SK-N-SH (cell line): ENCODE results near the gene RNF150. TPM values are rescaled to one million over a fixed set of nuclear protein-coding genes. Genes with fewer than 3 reads are reported as not detected.

Experiments
- CTCF ChIA-PET: fragments of 300-600, 350-600 bp; formaldehyde crosslinking; extraction: SDS; loops from one replicate; lab custom pipeline; 2021; lab: Yijun Ruan, JAX
- POLR2A ChIA-PET: fragments of 350-600 bp; sonication (Branson Sonifier 250); formaldehyde crosslinking; extraction: SDS; loops from one replicate; lab custom pipeline; 2020; ENCODE audit warnings: antibody characterized with exemption, inconsistent platforms; lab: Yijun Ruan, JAX
- DNase-seq: peaks from one replicate; pipeline ENCODE4 v3.0.0; 2012
- H2AFZ ChIP-seq: fragments of 200-600 bp; sonication (generic); 2 replicates; pipeline ENCODE4 v1.8.1; 2016; ENCODE audit warnings: antibody characterized with exemption, mild to moderate bottlenecking, low read depth
- H3F3A ChIP-seq: fragments of 200-600 bp; sonication (generic); replicated peaks from 2 replicates; pipeline ENCODE3; 2016; ENCODE audit warnings: antibody characterized with exemption, mild to moderate bottlenecking; ENCODE audit not compliant: insufficient read depth
- H3K27ac ChIP-seq, 2 experiments: fragments of 200-500 bp in 1 of 2; fragments of 200-600 bp in 1 of 2; sonication (Bioruptor generic) in 1 of 2; sonication (generic), shearing (Covaris generic) in 1 of 2; 2 replicates each; pipeline versions ENCODE4 v1.5.1 to v1.6.1; 2014 to 2016; ENCODE audit warnings: low read depth in 2 of 2, inconsistent platforms in 1 of 2, low read length in 1 of 2, mild to moderate bottlenecking in 1 of 2, mixed read lengths in 1 of 2
- H3K27me3 ChIP-seq: fragments of 200-600 bp; sonication (generic), shearing (Covaris generic); 2 replicates; pipeline ENCODE4 v1.6.1; 2016; ENCODE audit warnings: mixed run types; ENCODE audit not compliant: insufficient read depth
- H3K36me3 ChIP-seq, 2 experiments: fragments of 200-500 bp in 1 of 2; fragments of 200-600 bp in 1 of 2; sonication (Bioruptor generic) in 1 of 2; sonication (generic) in 1 of 2; replicated peaks in 1 of 2; 2 replicates each; pipeline versions ENCODE3 to v1.5.1; 2014 to 2016; ENCODE audit warnings: low read length in 1 of 2, mild to moderate bottlenecking in 1 of 2; ENCODE audit not compliant: insufficient read depth in 2 of 2, control insufficient read depth in 1 of 2
- H3K4me1 ChIP-seq, 2 experiments: fragments of 200-500 bp in 1 of 2; fragments of 200-600 bp in 1 of 2; sonication (Bioruptor generic) in 1 of 2; sonication (generic), shearing (Covaris generic) in 1 of 2; 2 replicates each; pipeline versions ENCODE4 v1.5.1 to v1.6.1; 2014 to 2016; ENCODE audit warnings: low read depth in 1 of 2, low read length in 1 of 2, mixed run types in 1 of 2; ENCODE audit not compliant: insufficient read depth in 2 of 2, control insufficient read depth in 1 of 2
- H3K4me2 ChIP-seq: fragments of 200-600 bp; sonication (generic), shearing (Covaris generic); 2 replicates; pipeline ENCODE4 v1.6.1; 2017; ENCODE audit warnings: mixed run types
- H3K4me3 ChIP-seq, 2 experiments: fragments of 200-500 bp in 1 of 2; fragments of 200-600 bp in 1 of 2; sonication (Bioruptor generic) in 1 of 2; sonication (generic), shearing (Covaris generic) in 1 of 2; 2 replicates each; pipeline versions ENCODE4 v1.5.1 to v1.8.1; 2014 to 2016; ENCODE audit warnings: low read depth in 2 of 2, inconsistent platforms in 1 of 2, low read length in 1 of 2, mild to moderate bottlenecking in 1 of 2, mixed read lengths in 1 of 2, moderate library complexity in 1 of 2
- H3K79me2 ChIP-seq: fragments of 200-600 bp; sonication (generic); 2 replicates; pipeline ENCODE4 v1.8.1; 2017; ENCODE audit warnings: mild to moderate bottlenecking; ENCODE audit not compliant: insufficient read depth
- H3K9ac ChIP-seq: fragments of 200-600 bp; sonication (generic); 2 replicates; pipeline ENCODE4 v1.6.1; 2017; ENCODE audit warnings: mixed run types
- H3K9me2 ChIP-seq: fragments of 200-600 bp; sonication (generic); 2 replicates; pipeline ENCODE4 v1.6.1; 2017; ENCODE audit warnings: mixed run types
- H3K9me3 ChIP-seq: fragments of 200-600 bp; sonication (generic); 2 replicates; pipeline ENCODE4 v1.6.1; 2017; ENCODE audit warnings: mixed run types, mild to moderate bottlenecking, moderate library complexity
- H4K20me1 ChIP-seq: fragments of 200-600 bp; sonication (generic); 2 replicates; pipeline ENCODE4 v1.6.1; 2017; ENCODE audit warnings: mild to moderate bottlenecking, mixed run types; ENCODE audit not compliant: insufficient read depth
- CTCF ChIP-seq: fragments of 200-600 bp; sonication (generic); IDR thresholded peaks from 2 replicates; pipeline ENCODE4 v1.6.1; 2017; ENCODE audit warnings: antibody characterized with exemption, mild to moderate bottlenecking, moderate library complexity
- EZH2phosphoT487 ChIP-seq: fragments of 200-600 bp; sonication (generic); IDR thresholded peaks from 2 replicates; pipeline ENCODE4 v1.6.1; 2017; ENCODE audit warnings: low read depth, mixed run types, mild to moderate bottlenecking, antibody characterized with exemption, moderate library complexity, borderline replicate concordance
- GABPA ChIP-seq: IDR thresholded peaks from 2 replicates; pipeline ENCODE4 v1.4.0; 2012; ENCODE audit warnings: low read depth, mild to moderate bottlenecking
- MEF2A ChIP-seq: IDR thresholded peaks from 2 replicates; pipeline ENCODE4 v1.4.0; 2012; ENCODE audit warnings: low read depth, borderline replicate concordance
- MXI1 ChIP-seq: IDR thresholded peaks from 2 replicates; pipeline ENCODE4 v1.6.1; 2012; ENCODE audit warnings: mild to moderate bottlenecking, low read depth, low read length, improper control_type of control experiment
- NFIC ChIP-seq: IDR thresholded peaks from 2 replicates; pipeline ENCODE4 v1.4.0; 2012; ENCODE audit warnings: borderline replicate concordance
- POLR2AphosphoS5 ChIP-seq: IDR thresholded peaks from 2 replicates; pipeline ENCODE4 v1.6.1; 2012; ENCODE audit warnings: low read depth, low read length
- RCOR1 ChIP-seq: fragments of 150-350 bp; IDR thresholded peaks from 2 replicates; pipeline ENCODE4 v1.6.1; 2017; ENCODE audit warnings: antibody characterized with exemption, low read length
- RFX5 ChIP-seq: IDR thresholded peaks from 2 replicates; pipeline ENCODE4 v1.6.1; 2012; ENCODE audit warnings: mild to moderate bottlenecking, improper control_type of control experiment, low read length
- RXRA ChIP-seq: IDR thresholded peaks from 2 replicates; pipeline ENCODE4 v1.4.0; 2012; ENCODE audit warnings: low read depth, mild to moderate bottlenecking, borderline replicate concordance
- SIN3A ChIP-seq: IDR thresholded peaks from 2 replicates; pipeline ENCODE4 v1.6.1; 2012; ENCODE audit warnings: low read depth, mild to moderate bottlenecking, low read length, moderate library complexity, borderline replicate concordance
- SMC3 ChIP-seq: IDR thresholded peaks from 2 replicates; pipeline ENCODE4 v1.6.1; 2012; ENCODE audit warnings: low read depth, low read length, improper control_type of control experiment
- TEAD4 ChIP-seq: IDR thresholded peaks from 2 replicates; pipeline ENCODE4 v1.4.0; 2012; ENCODE audit warnings: mild to moderate bottlenecking, borderline replicate concordance; ENCODE audit not compliant: insufficient read depth
- USF1 ChIP-seq: IDR thresholded peaks from 2 replicates; pipeline ENCODE4 v1.4.0; 2012; ENCODE audit warnings: low read depth, borderline replicate concordance
- WGBS: methylation state at CpG from one replicate; pipeline ENCODE4 v1.1.6; 2017; ENCODE audit warnings: low lambda C conversion rate; 5-methylcytosine and 5-hydroxymethylcytosine counted together
- polyA plus RNA-seq, 3 experiments: library from polyadenylated mRNA; depleted of rRNA; stranded (reverse); fragments of >200 nt; gene quantifications; 2 replicates each; pipeline ENCODE4 v1.2.3, GENCODE V29; 2012
- TF ChIP-seq, protein P1 (sequence below): IDR thresholded peaks from 2 replicates; pipeline ENCODE4; 2012
- TF ChIP-seq, protein P2 (sequence below): IDR thresholded peaks from 2 replicates; pipeline ENCODE4 v1.4.0; 2012; ENCODE audit warnings: low read depth
- TF ChIP-seq, protein P3 (sequence below): fragments of 150-350 bp; IDR thresholded peaks from 2 replicates; pipeline ENCODE4 v1.6.1; 2016; ENCODE audit warnings: mild to moderate bottlenecking, low read depth, low read length

The RNF150 gene
- polyA plus RNA-seq, 1 of the 3 experiments (the other 2 are of a cell fraction), result 5.8 TPM

GRCh38 chr4:141003193-141003592 lies 130.1 kb downstream of the RNF150 start:
- H3K4me3 ChIP-seq, result no peak overlapping the region

GRCh38 chr4:141002323-141002805 lies 130.9 kb downstream of the RNF150 start:
- Histone ChIP-seq H3K36me3 (peaks cover 8 to 10% of the 10 kb centered on the region in 2 experiments), H2AFZ (no peak overlapping the region), H3K79me2 (peaks cover 46% of the 10 kb centered on the region), H3F3A (peaks cover 4% of the 10 kb centered on the region), H3K27ac (peak overlapping the region in 1 of 2 experiments; percentile 47; a peak in 1 of 4 replicates), H3K9me2 (no peaks in the 10 kb centered on the region), H3K9ac (no peak overlapping the region), H4K20me1 (no peaks in the 10 kb centered on the region), H3K9me3 (no peaks in the 10 kb centered on the region), H3K4me3 (no peak overlapping the region), H3K4me1 (peaks cover 0 to 3% of the 10 kb centered on the region in 2 experiments; a peak in 2 of 4 replicates), H3K4me2 (0 out of 2 replicates have a peak overlapping the region, but pooled peaks have one; percentile 22), H3K27me3 (no peaks in the 10 kb centered on the region)
- POLR2A ChIA-PET, result interaction anchor here (1.0 kb wide), 1 partner anchor 130 kb away, joined by 3 read pairs; no protein-coding TSS in a partner anchor
- DNase-seq, result no peak
- WGBS, result 76% methylated on average over 4 of the region's 4 CpGs
- CTCF ChIA-PET, result interaction anchor here (1.1 to 2.5 kb wide), 3 partner anchors 9 to 131 kb away, joined by 3 to 7 read pairs (median 3); partner anchors contain the start of gene RNF150
- TF ChIP-seq USF1 (no peak), SMC3 (no peak), TEAD4 (no peak), EZH2phosphoT487 (no peak), RFX5 (no peak), POLR2AphosphoS5 (no peak), RXRA (no peak), MEF2A (no peak), NFIC (no peak)
- TF ChIP-seq, protein P1, sequence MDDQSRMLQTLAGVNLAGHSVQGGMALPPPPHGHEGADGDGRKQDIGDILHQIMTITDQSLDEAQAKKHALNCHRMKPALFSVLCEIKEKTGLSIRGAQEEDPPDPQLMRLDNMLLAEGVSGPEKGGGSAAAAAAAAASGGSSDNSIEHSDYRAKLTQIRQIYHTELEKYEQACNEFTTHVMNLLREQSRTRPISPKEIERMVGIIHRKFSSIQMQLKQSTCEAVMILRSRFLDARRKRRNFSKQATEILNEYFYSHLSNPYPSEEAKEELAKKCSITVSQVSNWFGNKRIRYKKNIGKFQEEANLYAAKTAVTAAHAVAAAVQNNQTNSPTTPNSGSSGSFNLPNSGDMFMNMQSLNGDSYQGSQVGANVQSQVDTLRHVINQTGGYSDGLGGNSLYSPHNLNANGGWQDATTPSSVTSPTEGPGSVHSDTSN, result no peak

More at GRCh38 chr4:141003193-141003592, 130.1 kb downstream of the RNF150 start:
- Histone ChIP-seq H3K4me1 (peaks cover 0 to 3% of the 10 kb centered on the region in 2 experiments; a peak in 2 of 4 replicates), H3F3A (peaks cover 4% of the 10 kb centered on the region), H4K20me1 (no peaks in the 10 kb centered on the region), H3K4me2 (no peak overlapping the region), H3K27ac (no peak overlapping the region), H2AFZ (no peak overlapping the region), H3K9me2 (no peaks in the 10 kb centered on the region), H3K79me2 (peaks cover 44% of the 10 kb centered on the region), H3K36me3 (peaks cover 7 to 8% of the 10 kb centered on the region in 2 experiments), H3K9ac (no peak overlapping the region), H3K9me3 (no peaks in the 10 kb centered on the region)
- WGBS, result 85% methylated on average over 4 of the region's 4 CpGs
- POLR2A ChIA-PET, result interaction anchor here (1.0 kb wide), 1 partner anchor 129 kb away, joined by 3 read pairs; no protein-coding TSS in a partner anchor
- CTCF ChIA-PET, result interaction anchor here (2.5 kb wide), 1 partner anchor 130 kb away, joined by 7 read pairs; the partner anchor contains the start of gene RNF150
- no peak for DNase-seq
- TF ChIP-seq, protein P2, sequence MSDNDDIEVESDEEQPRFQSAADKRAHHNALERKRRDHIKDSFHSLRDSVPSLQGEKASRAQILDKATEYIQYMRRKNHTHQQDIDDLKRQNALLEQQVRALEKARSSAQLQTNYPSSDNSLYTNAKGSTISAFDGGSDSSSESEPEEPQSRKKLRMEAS, result no peak
- TF ChIP-seq CTCF (no peak), GABPA (no peak), MXI1 (no peak), SIN3A (no peak), RCOR1 (no peak)
- TF ChIP-seq, protein P3, sequence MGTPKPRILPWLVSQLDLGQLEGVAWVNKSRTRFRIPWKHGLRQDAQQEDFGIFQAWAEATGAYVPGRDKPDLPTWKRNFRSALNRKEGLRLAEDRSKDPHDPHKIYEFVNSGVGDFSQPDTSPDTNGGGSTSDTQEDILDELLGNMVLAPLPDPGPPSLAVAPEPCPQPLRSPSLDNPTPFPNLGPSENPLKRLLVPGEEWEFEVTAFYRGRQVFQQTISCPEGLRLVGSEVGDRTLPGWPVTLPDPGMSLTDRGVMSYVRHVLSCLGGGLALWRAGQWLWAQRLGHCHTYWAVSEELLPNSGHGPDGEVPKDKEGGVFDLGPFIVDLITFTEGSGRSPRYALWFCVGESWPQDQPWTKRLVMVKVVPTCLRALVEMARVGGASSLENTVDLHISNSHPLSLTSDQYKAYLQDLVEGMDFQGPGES, result no peak
- TF ChIP-seq, all 33 proteins: peak for 0
- H3K27me3 ChIP-seq, result no peaks in the 10 kb centered on the region
